Erythroblast (primary cell): ENCODE results near the gene OOSP4B.
"Not testable (repeated sequence)": the region's sequence is repeated elsewhere in the genome, so short reads cannot be mapped to it uniquely, and the experiment has no call there.

Experiments used
- DNase-seq, 2 experiments: peaks; one replicate each; lab custom pipeline; 2025; lab: John Stamatoyannopoulos, UW
- GATA1 ChIP-seq: IDR thresholded peaks from 2 replicates; pipeline ENCODE4 v1.6.1; 2011; ENCODE audit warnings: low read depth, mild to moderate bottlenecking, control low read depth, low read length, moderate library complexity
- POLR2A ChIP-seq: IDR thresholded peaks from 2 replicates; pipeline ENCODE4 v1.6.1; 2011; ENCODE audit warnings: mild to moderate bottlenecking, low read length

The OOSP4B gene

GRCh38 chr11:60016881-60017280 lies at the start of gene OOSP4B:
TSS of gene OOSP4B (plus strand) at chr11:60017181.
- TF ChIP-seq POLR2A: no peak
- DNase-seq: no peak

GRCh38 chr11:59967677-59968394 lies 49.1 kb upstream of the OOSP4B start:
- DNase-seq: peak; percentile 62 to 84
- TF ChIP-seq POLR2A (no peak), GATA1 (no peak)

GRCh38 chr11:59968395-59968783 lies 48.6 kb upstream of the OOSP4B start:
- no peak for TF ChIP-seq POLR2A
- TF ChIP-seq GATA1: no peak
- peak in 1 of 2 experiments; percentile 39 for DNase-seq

- no peak for DNase-seq
- TF ChIP-seq POLR2A: no peak
Measured at GRCh38 chr11:59973097-59973496, 43.9 kb upstream of the OOSP4B start.

- no peak for DNase-seq
- TF ChIP-seq POLR2A: no peak
Measured at GRCh38 chr11:59981106-59981770, 35.7 kb upstream of the OOSP4B start.

GRCh38 chr11:59982037-59982436 lies 34.9 kb upstream of the OOSP4B start:
- DNase-seq: not testable (repeated sequence)

GRCh38 chr11:59983212-59983611 lies 33.8 kb upstream of the OOSP4B start:
- DNase-seq: no peak
- TF ChIP-seq POLR2A: no peak
- no peak for TF ChIP-seq GATA1

- TF ChIP-seq POLR2A: no peak
- no peak for TF ChIP-seq GATA1
- DNase-seq: no peak
Measured at GRCh38 chr11:59984368-59984767, 32.6 kb upstream of the OOSP4B start.

GRCh38 chr11:59990421-59990820 lies 26.6 kb upstream of the OOSP4B start:
- no peak for DNase-seq
- TF ChIP-seq GATA1 (no peak), POLR2A (no peak)

- TF ChIP-seq POLR2A: no peak
- no peak for TF ChIP-seq GATA1
- no peak for DNase-seq
Measured at GRCh38 chr11:59992425-59992824, 24.6 kb upstream of the OOSP4B start.

GRCh38 chr11:59997800-59998199 lies 19.2 kb upstream of the OOSP4B start:
- DNase-seq: no peak
- TF ChIP-seq POLR2A (no peak), GATA1 (no peak)

- TF ChIP-seq POLR2A: no peak
- no peak for TF ChIP-seq GATA1
- no peak for DNase-seq
Measured at GRCh38 chr11:59999691-60000090, 17.3 kb upstream of the OOSP4B start.

- DNase-seq: no peak
- TF ChIP-seq POLR2A (no peak), GATA1 (no peak)
Measured at GRCh38 chr11:60003729-60004128, 13.3 kb upstream of the OOSP4B start.

- no peak for DNase-seq
- TF ChIP-seq GATA1 (no peak), POLR2A (no peak)
Measured at GRCh38 chr11:60005360-60005759, 11.6 kb upstream of the OOSP4B start.

GRCh38 chr11:60018058-60018457 lies 1.1 kb downstream of the OOSP4B start:
- no peak for TF ChIP-seq POLR2A
- TF ChIP-seq GATA1: no peak
- no peak for DNase-seq

- not testable (repeated sequence) for DNase-seq
Measured at GRCh38 chr11:60020376-60020775, 3.4 kb downstream of the OOSP4B start.
